ENCODE results near the gene AK1.

AK1 gene

GRCh38 chr9:127865645-127866464 is 11.6 kb downstream of the AK1 start:
- DNase-seq = no peak

- no peak for DNase-seq
These were observed 14.3 kb downstream of the AK1 start for GRCh38 chr9:127863191-127863621.

GRCh38 chr9:127862075-127863011 is 15.1 kb downstream of the AK1 start:
- DNase-seq = no peak

- DNase-seq = no peak
These were observed 16.7 kb downstream of the AK1 start for GRCh38 chr9:127860779-127861178.

- no peak for DNase-seq
These were observed 17.2 kb downstream of the AK1 start for GRCh38 chr9:127860260-127860659.

GRCh38 chr9:127858041-127858512 is 19.4 kb downstream of the AK1 start:
- no peak for DNase-seq

GRCh38 chr9:127857278-127857677 is 20.2 kb downstream of the AK1 start:
- no peak for DNase-seq

- no peak for DNase-seq
These were observed 20.8 kb downstream of the AK1 start for GRCh38 chr9:127856729-127857116.

GRCh38 chr9:127856094-127856728 is 21.3 kb downstream of the AK1 start:
- DNase-seq = no peak

- DNase-seq = no peak
These were observed 22.0 kb downstream of the AK1 start for GRCh38 chr9:127855522-127855921.

- DNase-seq = no peak
These were observed 22.5 kb downstream of the AK1 start for GRCh38 chr9:127854960-127855359.

GRCh38 chr9:127854184-127854806 is 23.2 kb downstream of the AK1 start, which contains the start of gene ENG:
ENG (minus strand) TSS chr9:127854658; CDS start chr9:127854355, 303 bp downstream.
- DNase-seq = no peak

GRCh38 chr9:127853312-127854183 is 23.9 kb downstream of the AK1 start:
- DNase-seq = no peak

GRCh38 chr9:127852829-127853228 is 24.6 kb downstream of the AK1 start:
- DNase-seq = no peak

GRCh38 chr9:127850286-127850830 is 27.1 kb downstream of the AK1 start:
- DNase-seq = no peak

- DNase-seq = no peak
These were observed 28.5 kb downstream of the AK1 start for GRCh38 chr9:127848756-127849504.

- no peak for DNase-seq
These were observed 29.4 kb downstream of the AK1 start for GRCh38 chr9:127847833-127848755.

- DNase-seq = no peak
These were observed 30.3 kb downstream of the AK1 start for GRCh38 chr9:127847178-127847510.

GRCh38 chr9:127846443-127847177 is 30.9 kb downstream of the AK1 start:
- no peak for DNase-seq

All from effector CD8-positive, alpha-beta T cell (primary cell).